Activated T-helper 17 cell treated with anti-CD3 and anti-CD28 coated beads, Interleukin-2, amount 50 U/mL, for 72 hours (primary cell): Measurements from ENCODE around the gene ASMTL. TPM values are rescaled to one million over a fixed set of nuclear protein-coding genes. Genes with fewer than 3 reads are reported as not detected.
"Not testable (repeated sequence)": the region's sequence is repeated elsewhere in the genome, so short reads cannot be mapped to it uniquely, and the experiment has no call there.

Experiments used
- ATAC-seq: fragments of 150-1000 bp; cut with Tn5 transposase; replicated peaks from 2 replicates; pipeline ENCODE4 v1.10.0; 2021; ENCODE audit warnings: mild to moderate bottlenecking, moderate library complexity
- H3K27ac Mint-ChIP-seq: one replicate; pipeline ENCODE4 v1.8.0; 2022; ENCODE audit warnings: mixed read lengths
- H3K27me3 Mint-ChIP-seq: one replicate; pipeline ENCODE4 v1.8.0; 2022; ENCODE audit warnings: mixed read lengths
- H3K36me3 Mint-ChIP-seq: one replicate; pipeline ENCODE4 v1.8.0; 2022; ENCODE audit warnings: low read depth, mild to moderate bottlenecking, mixed read lengths
- H3K4me1 Mint-ChIP-seq: one replicate; pipeline ENCODE4 v1.8.0; 2022; ENCODE audit warnings: mixed read lengths
- H3K4me3 Mint-ChIP-seq: one replicate; pipeline ENCODE4 v1.8.0; 2022; ENCODE audit warnings: mild to moderate bottlenecking, mixed read lengths
- H3K9me3 Mint-ChIP-seq: one replicate; pipeline ENCODE4 v1.8.0; 2022; ENCODE audit warnings: mixed read lengths
- total RNA-seq, 2 donors: library from RNA; stranded (reverse); gene quantifications; one replicate each; pipeline ENCODE4 v1.2.3, GENCODE V29; 2022

Gene ASMTL
- total RNA-seq, 2 donors from 2014 or later, result 50.6 to 65.5 TPM

DNA sequence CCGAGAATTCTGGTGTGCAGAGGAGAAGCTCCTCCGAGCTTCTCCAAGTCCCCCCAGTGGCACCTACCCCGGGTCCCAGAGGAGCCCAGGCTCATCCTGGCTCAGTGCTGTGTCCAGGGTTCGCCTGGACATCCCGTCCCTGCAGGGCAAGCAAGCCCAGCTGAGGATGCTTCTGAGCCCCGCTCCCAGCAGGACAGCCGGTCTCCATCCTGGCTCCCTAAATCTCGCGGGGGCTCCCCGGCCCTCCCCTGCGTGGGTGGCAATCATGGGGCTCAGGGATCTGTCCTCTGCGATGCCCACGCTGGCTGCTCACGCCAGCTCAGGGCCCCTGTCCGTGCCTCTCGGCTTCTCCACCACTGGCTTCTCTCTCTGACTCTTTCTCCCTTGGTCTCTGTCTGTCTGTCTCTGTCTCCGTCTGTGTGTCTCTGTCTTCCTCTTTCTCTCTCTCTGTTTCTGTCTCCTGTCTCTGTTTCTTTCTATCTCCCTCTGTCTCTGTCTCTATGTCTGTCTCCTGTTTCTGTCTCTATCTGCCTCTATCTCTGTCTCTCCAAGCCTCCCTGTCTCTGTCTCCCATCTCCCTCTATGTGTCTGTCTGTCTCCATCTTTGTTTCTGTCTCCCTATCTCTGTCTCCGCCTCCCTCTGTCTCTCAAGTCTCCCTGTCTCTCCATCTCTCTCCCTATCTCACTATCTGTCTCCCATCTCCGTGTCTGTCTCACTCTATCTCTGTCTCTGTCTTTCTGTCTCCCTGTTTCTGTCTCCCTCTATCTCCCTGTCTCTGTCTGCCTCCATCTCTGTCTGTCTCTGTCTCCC lies 33.0 kb downstream of the ASMTL start:
- peaks cover under 1% of the 10 kb centered on the region for H3K9me3 Mint-ChIP-seq
- peaks cover 54% of the 10 kb centered on the region for H3K36me3 Mint-ChIP-seq
- no peak overlapping the region for H3K4me3 Mint-ChIP-seq
- H3K4me1 Mint-ChIP-seq, result peaks cover 13% of the 10 kb centered on the region
- peak overlapping the region; percentile 15 for H3K27ac Mint-ChIP-seq
- H3K27me3 Mint-ChIP-seq, result no peaks in the 10 kb centered on the region
- ATAC-seq, result no peak

- Mint-ChIP-seq H3K4me3 (no peak overlapping the region), H3K27me3 (no peaks in the 10 kb centered on the region), H3K9me3 (no peaks in the 10 kb centered on the region), H3K36me3 (peaks cover 52% of the 10 kb centered on the region), H3K4me1 (peaks cover 12% of the 10 kb centered on the region), H3K27ac (no peak overlapping the region)
- no peak for ATAC-seq
These were observed 33.7 kb downstream of the ASMTL start for GRCh38 chrX:1418901-1419544.

DNA sequence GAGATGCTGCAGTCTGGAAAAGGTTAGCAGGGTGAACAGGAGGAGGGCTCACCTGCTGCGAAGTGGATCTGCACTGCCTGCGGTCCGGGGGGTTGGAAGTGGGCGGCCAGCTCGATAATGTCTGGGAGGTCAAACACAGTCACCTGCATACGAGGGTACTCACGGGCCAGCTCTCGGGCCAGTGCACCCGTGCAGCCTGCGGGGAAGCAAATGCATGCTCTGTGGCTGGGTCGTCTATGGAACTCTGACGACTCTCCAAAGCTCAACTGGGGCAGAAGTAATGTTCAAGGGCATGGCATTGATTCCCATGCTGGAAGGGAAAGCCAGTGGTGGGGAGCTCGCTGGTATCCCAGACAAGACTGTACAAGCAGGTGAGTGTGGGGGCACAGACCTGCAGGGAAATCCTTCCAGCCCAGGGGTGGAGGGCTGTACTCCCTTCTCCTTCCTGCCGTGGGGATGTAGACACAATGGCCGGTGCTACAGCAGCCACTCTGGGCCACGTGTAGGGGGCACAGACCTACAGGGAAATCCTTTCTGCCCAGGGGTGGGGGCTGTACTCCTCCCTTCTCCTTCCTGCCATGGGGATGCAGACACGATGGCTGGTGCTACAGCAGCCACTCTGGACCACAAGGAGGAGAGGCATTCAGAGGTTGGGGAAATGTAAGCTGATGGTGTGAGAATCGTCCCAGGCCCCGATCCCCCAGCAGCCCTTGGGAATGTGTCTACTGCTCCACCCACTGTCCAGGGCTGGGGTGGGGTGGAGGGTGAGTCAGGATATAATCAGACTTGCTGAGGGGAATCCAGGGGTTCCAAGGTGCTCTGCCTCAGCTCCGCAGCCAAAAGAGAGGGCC lies 34.6 kb downstream of the ASMTL start:
- H3K36me3 Mint-ChIP-seq, result peaks cover 52% of the 10 kb centered on the region

GRCh38 chrX:1416965-1417760 lies 35.5 kb downstream of the ASMTL start:
- no peaks in the 10 kb centered on the region for H3K27me3 Mint-ChIP-seq
- no peaks in the 10 kb centered on the region for H3K9me3 Mint-ChIP-seq
- H3K36me3 Mint-ChIP-seq, result peaks cover 52% of the 10 kb centered on the region
- H3K4me1 Mint-ChIP-seq, result peaks cover 6% of the 10 kb centered on the region
- no peak for ATAC-seq
- no peak overlapping the region for H3K27ac Mint-ChIP-seq
- no peak overlapping the region for H3K4me3 Mint-ChIP-seq

More for the DNA sequence above, 34.6 kb downstream of the ASMTL start:
- H3K4me1 Mint-ChIP-seq, result peaks cover 6% of the 10 kb centered on the region
- no peaks in the 10 kb centered on the region for H3K27me3 Mint-ChIP-seq
- no peak overlapping the region for H3K27ac Mint-ChIP-seq
- no peak overlapping the region for H3K4me3 Mint-ChIP-seq
- H3K9me3 Mint-ChIP-seq, result no peaks in the 10 kb centered on the region
- no peak for ATAC-seq

- peaks cover 52% of the 10 kb centered on the region for H3K36me3 Mint-ChIP-seq
These were observed 36.4 kb downstream of the ASMTL start for GRCh38 chrX:1416327-1416784.

DNA sequence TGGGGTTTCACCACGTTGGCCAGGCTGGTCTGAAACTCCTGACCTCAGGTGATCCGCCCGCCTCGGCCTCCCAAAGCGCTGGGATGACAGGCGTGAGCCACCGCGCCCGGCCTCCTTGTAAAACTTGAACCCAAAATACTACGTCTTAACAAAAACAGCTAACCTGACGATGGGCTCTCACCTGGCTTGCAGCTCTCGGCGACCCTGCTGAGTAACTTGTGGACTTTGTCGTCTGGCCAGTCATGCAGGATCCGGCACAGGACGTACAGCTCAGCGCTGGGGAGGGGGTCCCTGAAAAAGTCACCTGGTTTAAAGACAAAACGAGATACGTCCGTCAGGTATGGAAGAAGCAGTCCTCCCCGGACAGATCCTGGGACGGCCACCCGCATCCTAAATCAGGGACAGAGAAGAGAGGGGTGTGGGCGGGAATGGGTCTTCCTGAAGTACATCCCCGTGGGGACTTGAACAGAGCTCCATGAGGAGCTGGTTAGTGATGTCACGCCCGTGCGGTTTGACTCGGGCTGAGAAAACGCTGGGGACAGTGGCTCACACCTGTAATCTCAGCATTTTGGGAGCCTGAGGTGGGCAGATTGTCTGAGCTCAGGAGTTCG lies 40.1 kb downstream of the ASMTL start:
- Mint-ChIP-seq H3K4me3 (no peak overlapping the region), H3K36me3 (peaks cover 39% of the 10 kb centered on the region), H3K4me1 (no peaks in the 10 kb centered on the region), H3K9me3 (no peaks in the 10 kb centered on the region), H3K27ac (no peak overlapping the region), H3K27me3 (no peaks in the 10 kb centered on the region)
- no peak for ATAC-seq

More at GRCh38 chrX:1416327-1416784, 36.4 kb downstream of the ASMTL start:
- no peaks in the 10 kb centered on the region for H3K27me3 Mint-ChIP-seq
- H3K27ac Mint-ChIP-seq, result no peak overlapping the region
- peaks cover 6% of the 10 kb centered on the region for H3K4me1 Mint-ChIP-seq
- H3K4me3 Mint-ChIP-seq, result no peak overlapping the region
- H3K9me3 Mint-ChIP-seq, result no peaks in the 10 kb centered on the region
- no peak for ATAC-seq

DNA sequence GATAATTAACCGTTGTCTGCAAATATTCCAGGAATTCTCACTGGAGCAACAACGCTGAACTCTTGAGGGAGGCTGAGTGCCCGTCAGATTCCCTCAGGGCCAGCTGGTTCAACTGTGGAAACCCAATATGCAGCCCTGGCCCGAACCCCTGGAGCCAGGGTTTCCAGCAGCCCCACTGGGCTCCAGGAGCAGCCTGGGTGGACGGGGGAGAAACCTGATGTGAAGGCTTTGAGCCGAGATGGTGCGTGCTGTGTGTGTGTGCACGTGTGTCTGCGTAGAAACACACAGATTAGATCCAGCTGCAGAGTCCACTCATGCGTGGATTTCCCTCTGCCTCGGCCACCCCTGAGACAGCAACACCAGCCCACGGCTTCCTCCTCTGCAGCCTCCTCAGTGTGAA lies 41.4 kb downstream of the ASMTL start:
- no peaks in the 10 kb centered on the region for H3K4me1 Mint-ChIP-seq
- no peaks in the 10 kb centered on the region for H3K9me3 Mint-ChIP-seq
- H3K27ac Mint-ChIP-seq, result no peak overlapping the region
- no peak overlapping the region for H3K4me3 Mint-ChIP-seq
- H3K36me3 Mint-ChIP-seq, result peaks cover 39% of the 10 kb centered on the region
- ATAC-seq, result no peak
- H3K27me3 Mint-ChIP-seq, result no peaks in the 10 kb centered on the region

DNA sequence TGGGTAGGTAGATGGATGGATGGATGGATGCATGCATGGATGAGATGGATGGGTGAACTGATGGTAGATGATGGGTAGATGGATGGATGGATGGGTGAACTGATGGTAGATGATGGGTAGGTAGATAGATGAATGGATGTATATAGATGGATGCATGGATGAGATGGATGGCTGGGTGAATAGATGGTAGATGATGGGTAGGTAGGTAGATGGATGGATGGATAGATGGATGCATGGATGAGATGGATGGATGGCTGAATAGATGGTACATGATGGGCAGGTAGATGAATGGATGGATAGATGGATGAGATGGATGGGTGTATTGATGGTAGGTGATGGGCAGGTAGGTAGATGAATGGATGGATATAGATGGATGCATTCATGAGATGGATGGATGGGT lies 45.7 kb downstream of the ASMTL start:
- H3K27me3 Mint-ChIP-seq, result no peaks in the 10 kb centered on the region
- H3K9me3 Mint-ChIP-seq, result no peaks in the 10 kb centered on the region
- no peak for ATAC-seq
- H3K4me1 Mint-ChIP-seq, result no peaks in the 10 kb centered on the region
- H3K4me3 Mint-ChIP-seq, result no peak overlapping the region
- no peak overlapping the region for H3K27ac Mint-ChIP-seq
- H3K36me3 Mint-ChIP-seq, result peaks cover 13% of the 10 kb centered on the region

DNA sequence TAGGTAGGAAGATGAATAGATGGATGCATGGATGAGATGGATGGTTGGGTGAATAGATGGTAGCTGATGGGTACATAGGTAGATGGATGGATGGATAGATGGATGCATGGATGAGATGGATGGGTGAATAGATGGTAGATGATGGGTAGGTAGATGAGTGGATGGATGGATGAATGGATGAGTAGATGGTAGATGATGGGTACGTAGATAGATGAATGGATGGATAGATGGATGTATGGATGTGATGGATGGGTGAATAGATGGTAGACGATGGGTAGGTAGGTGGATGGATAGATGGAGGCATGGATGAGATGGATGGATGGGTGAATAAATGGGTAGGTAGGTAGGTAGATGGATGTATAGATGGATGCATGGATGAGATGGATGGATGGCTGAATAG lies 46.9 kb downstream of the ASMTL start:
- H3K27ac Mint-ChIP-seq, H3K4me1 Mint-ChIP-seq, ATAC-seq, H3K36me3 Mint-ChIP-seq, H3K4me3 Mint-ChIP-seq, H3K9me3 Mint-ChIP-seq, H3K27me3 Mint-ChIP-seq: not testable (repeated sequence)

- ATAC-seq, H3K27me3 Mint-ChIP-seq, H3K36me3 Mint-ChIP-seq, H3K9me3 Mint-ChIP-seq, H3K27ac Mint-ChIP-seq, H3K4me3 Mint-ChIP-seq, H3K4me1 Mint-ChIP-seq: not testable (repeated sequence)
These were observed 48.8 kb downstream of the ASMTL start for GRCh38 chrX:1403867-1404266.

GRCh38 chrX:1403228-1403627 lies 49.5 kb downstream of the ASMTL start:
- Mint-ChIP-seq H3K4me1 (no peaks in the 10 kb centered on the region), H3K9me3 (no peaks in the 10 kb centered on the region), H3K27ac (no peak overlapping the region), H3K4me3 (no peak overlapping the region), H3K36me3 (peaks cover 6% of the 10 kb centered on the region), H3K27me3 (no peaks in the 10 kb centered on the region)
- ATAC-seq, result no peak

GRCh38 chrX:1401611-1402430 lies 50.9 kb downstream of the ASMTL start:
- Mint-ChIP-seq H3K27me3 (no peaks in the 10 kb centered on the region), H3K9me3 (no peaks in the 10 kb centered on the region), H3K36me3 (peaks cover 6% of the 10 kb centered on the region), H3K4me3 (no peak overlapping the region), H3K27ac (no peak overlapping the region), H3K4me1 (no peaks in the 10 kb centered on the region)
- no peak for ATAC-seq
